Pancreas (tissue), 10 donors: Measurements from ENCODE around the gene FAM53B. TPM values are rescaled to one million over a fixed set of nuclear protein-coding genes. Genes with fewer than 3 reads are reported as not detected.

Experiments
- ATAC-seq, 4 donors: fragments of 200-7000 bp; cut with Tn5 transposase; one replicate each; pipeline versions ENCODE4 v1.8.0 to v1.9.1; 2020; ENCODE audit warnings: mild to moderate bottlenecking in 4 of 4, moderate library complexity in 4 of 4
- DNase-seq, 6 donors: peaks; one replicate each; pipeline ENCODE4 v3.0.0-alpha.2; 2020
- FAIRE-seq: peaks from 2 replicates; lab custom pipeline; 2012; peaks lifted over from hg19 to GRCh38; lab: Jason Lieb, UNC
- H3K27ac ChIP-seq, 4 donors: fragments of 200-600 bp; sonication (generic); 1 replicate in 3 of 4; 2 replicates in 1 of 4; pipeline versions ENCODE4 v1.5.0 to v1.8.0; 2020
- H3K27me3 ChIP-seq, 4 donors: fragments of 200-600 bp; one replicate each; pipeline ENCODE4 v1.8.0; 2021
- H3K36me3 ChIP-seq, 3 donors: fragments of 200-600 bp; sonication (generic) in 1 of 3; one replicate each; pipeline versions ENCODE4 v1.5.0 to v1.8.0; 2020 to 2021
- H3K4me1 ChIP-seq, 3 donors: fragments of 200-600 bp; one replicate each; pipeline ENCODE4 v1.8.0; 2021
- H3K4me3 ChIP-seq, 4 donors: fragments of 200-600 bp; sonication (generic) in 2 of 4; one replicate each; pipeline versions ENCODE4 v1.5.0 to v1.8.0; 2020 to 2021
- H3K9me3 ChIP-seq, 4 donors: fragments of 200-600 bp; one replicate each; pipeline ENCODE4 v1.8.0; 2021
- WGBS, 2 donors: extraction: QIAGEN DNeasy Blood & Tissue Kit; methylation state at CpG; one replicate each; pipeline ENCODE4 v1.1.7; 2013; 5-methylcytosine and 5-hydroxymethylcytosine counted together
- intact Hi-C, 3 donors: fragments of 100-400 bp; cut with DNase I; formaldehyde crosslinking; loops; one replicate each; pipeline versions ENCODE4 v1.11.1 to v1.14.2; 2022
- polyA plus RNA-seq, 2 donors: library from polyadenylated mRNA; stranded (reverse); fragments of 200-250 nt; gene quantifications; one replicate each; pipeline ENCODE4 v1.2.3, GENCODE V29; 2013
- total RNA-seq, 6 donors: library from RNA; stranded (reverse); fragmentation: NEBNext Ultra II Directional in 4 of 6; extraction: Animal tissue kit (Norgen Biotek cat#: 25700) in 4 of 6; gene quantifications; one replicate each; pipeline versions ENCODE4 v1.2.1 to v1.2.4, GENCODE V29; 2021 to 2023
- TF ChIP-seq, protein P1 (sequence below), 4 donors: fragments of 200-600 bp; sonication (generic) in 3 of 4; IDR thresholded peaks; one replicate each; pipeline versions ENCODE4 v1.5.0 to v1.8.0; 2021; ENCODE audit warnings: antibody characterized with exemption in 4 of 4
- donor health status: healthy with polysubstance abuse.
- donor health status: DM: no; HTN: no; CAD: no; lungs with moderate emphysema.
- donor health status: DM: no; HTN: no; CAD: no.
- donor health status: control.
- donor health status: control.
- donor health status: Bipolar disorder and iron deficiency.
- donor health status: DM: yes; HTN: yes; CAD: no.
- donor health status: DM: no; HTN: no; CAD: no.
- donor health status: DM: no; HTN: no; CAD: no.
- donor health status: DM: yes; HTN: yes; CAD: no.

The FAM53B gene
- total and polyA plus RNA-seq, 8 donors, result 5.3 to 16.4 (median 8.5) TPM

DNA sequence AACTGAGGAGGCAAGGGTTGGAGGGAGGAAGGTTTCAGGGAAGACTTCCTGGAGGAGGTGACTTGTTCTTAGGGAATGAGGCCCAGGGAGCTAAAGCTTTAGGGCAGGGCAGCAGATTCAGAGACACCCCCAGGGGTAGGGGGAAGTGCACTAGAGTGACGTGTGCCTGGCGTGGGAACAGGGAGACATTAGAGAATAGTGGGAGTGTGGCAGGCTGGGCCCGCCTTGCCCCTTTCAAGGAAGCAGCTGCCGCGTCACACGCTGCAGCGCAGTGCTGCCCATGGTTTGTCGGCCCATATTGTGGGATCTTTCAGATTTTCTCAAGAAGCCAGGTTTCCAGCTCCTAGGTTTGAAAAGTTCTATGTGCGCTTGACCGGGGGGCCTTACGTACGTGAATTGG lies 143.2 kb downstream of the FAM53B start:
- DNase-seq, result peak in 1 of 6 donors; percentile 5
- no peak for FAIRE-seq
- Histone ChIP-seq H3K9me3 (no peaks in the 10 kb centered on the region), H3K27ac (no peak overlapping the region), H3K27me3 (no peaks in the 10 kb centered on the region), H3K36me3 (no peaks in the 10 kb centered on the region), H3K4me1 (no peaks in the 10 kb centered on the region), H3K4me3 (no peak overlapping the region)
- TF ChIP-seq, protein P1, sequence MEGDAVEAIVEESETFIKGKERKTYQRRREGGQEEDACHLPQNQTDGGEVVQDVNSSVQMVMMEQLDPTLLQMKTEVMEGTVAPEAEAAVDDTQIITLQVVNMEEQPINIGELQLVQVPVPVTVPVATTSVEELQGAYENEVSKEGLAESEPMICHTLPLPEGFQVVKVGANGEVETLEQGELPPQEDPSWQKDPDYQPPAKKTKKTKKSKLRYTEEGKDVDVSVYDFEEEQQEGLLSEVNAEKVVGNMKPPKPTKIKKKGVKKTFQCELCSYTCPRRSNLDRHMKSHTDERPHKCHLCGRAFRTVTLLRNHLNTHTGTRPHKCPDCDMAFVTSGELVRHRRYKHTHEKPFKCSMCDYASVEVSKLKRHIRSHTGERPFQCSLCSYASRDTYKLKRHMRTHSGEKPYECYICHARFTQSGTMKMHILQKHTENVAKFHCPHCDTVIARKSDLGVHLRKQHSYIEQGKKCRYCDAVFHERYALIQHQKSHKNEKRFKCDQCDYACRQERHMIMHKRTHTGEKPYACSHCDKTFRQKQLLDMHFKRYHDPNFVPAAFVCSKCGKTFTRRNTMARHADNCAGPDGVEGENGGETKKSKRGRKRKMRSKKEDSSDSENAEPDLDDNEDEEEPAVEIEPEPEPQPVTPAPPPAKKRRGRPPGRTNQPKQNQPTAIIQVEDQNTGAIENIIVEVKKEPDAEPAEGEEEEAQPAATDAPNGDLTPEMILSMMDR (IDR thresholded peaks at IDR 0.05), result no peak
- no peak for ATAC-seq
- intact Hi-C loops, result no loop called here
- WGBS, 2 donors, result 91 to 95% methylated on average over 12 of the region's 12 CpGs

DNA sequence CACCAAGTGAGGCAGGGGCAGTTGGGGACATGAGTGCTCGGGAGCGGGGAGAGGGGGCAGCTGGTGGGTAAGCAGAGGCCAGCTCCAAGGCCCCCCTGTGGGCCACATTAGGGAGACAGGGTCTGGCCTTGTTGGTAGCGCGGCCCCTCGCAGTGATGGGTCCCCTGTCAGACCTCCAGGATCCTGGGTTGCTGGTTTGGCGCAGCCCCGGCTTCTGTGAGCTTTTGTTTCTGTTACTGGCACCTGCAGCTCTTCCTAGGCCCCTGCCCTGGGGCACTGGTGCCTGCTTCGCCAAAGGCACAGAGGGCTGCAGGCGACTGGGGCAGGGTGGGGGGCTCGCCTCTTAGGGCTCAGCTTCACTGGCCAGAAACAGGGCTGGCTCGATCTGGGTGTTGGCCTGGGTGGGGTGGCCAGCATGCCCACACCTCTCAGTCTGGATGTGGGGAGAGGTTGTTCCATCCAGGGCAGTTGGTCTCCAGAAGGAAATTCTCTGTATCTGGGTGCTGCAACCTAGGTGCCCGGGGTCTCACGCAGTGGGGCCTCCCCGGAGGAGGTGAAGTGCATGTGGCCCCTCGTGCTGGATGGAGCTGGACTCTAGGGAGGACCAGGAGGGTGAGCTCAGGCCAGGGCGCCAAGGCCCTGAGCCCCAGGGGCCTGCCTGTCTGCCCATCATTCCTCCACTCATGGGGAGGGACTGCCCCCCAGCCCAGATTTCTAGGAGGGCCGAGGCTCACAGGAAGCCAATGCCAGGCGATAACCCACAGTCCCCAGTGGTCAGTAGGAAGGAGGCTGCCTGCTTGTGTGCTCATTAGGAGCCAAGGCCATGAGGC lies 143.9 kb downstream of the FAM53B start:
- DNase-seq, result peak in 2 of 6 donors; percentile 9 to 58
- ATAC-seq, result no peak
- no peaks in the 10 kb centered on the region for H3K4me1 ChIP-seq

DNA sequence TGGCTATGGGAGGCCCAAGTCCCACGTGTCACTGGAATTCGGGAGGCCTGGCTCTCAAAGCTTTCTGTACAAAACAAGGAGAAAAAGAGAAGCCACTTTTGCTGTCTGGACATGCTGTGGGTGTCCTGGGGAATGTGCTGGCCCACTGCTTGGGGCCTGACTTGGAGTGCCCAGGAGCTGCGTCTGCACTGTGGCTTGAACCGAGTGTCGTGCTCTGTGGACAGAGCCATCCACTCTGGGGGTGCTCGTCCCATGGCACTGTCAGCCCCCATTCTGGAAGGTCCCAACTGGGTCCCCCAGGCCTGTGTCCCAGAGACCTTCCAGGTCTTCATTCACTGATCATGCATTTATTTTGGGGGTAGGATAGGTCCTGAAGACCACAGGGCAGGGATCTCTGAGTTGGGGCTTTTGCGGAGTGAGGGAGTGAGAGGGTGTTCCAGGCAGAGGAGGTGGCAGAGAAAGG lies 144.6 kb downstream of the FAM53B start:
- H3K36me3 ChIP-seq, result no peaks in the 10 kb centered on the region
- intact Hi-C loops, result no loop called here
- no peak overlapping the region for H3K27ac ChIP-seq
- no peaks in the 10 kb centered on the region for H3K27me3 ChIP-seq
- H3K9me3 ChIP-seq, result no peaks in the 10 kb centered on the region
- no peak overlapping the region for H3K4me3 ChIP-seq
- H3K4me1 ChIP-seq, result no peaks in the 10 kb centered on the region
- ATAC-seq (no peak), FAIRE-seq (no peak), DNase-seq (peak in 1 of 6 donors; percentile 39)
- TF ChIP-seq, protein P1 (IDR thresholded peaks at IDR 0.05), result no peak
- 92 to 95% methylated on average over 7 of the region's 7 CpGs for WGBS, 2 donors

More for the DNA sequence above, 143.9 kb downstream of the FAM53B start:
- Histone ChIP-seq H3K9me3 (no peaks in the 10 kb centered on the region), H3K4me3 (no peak overlapping the region), H3K27me3 (no peaks in the 10 kb centered on the region), H3K36me3 (no peaks in the 10 kb centered on the region), H3K27ac (no peak overlapping the region)
- WGBS, 2 donors, result 88% methylated on average over 18 of the region's 18 CpGs
- no peak for FAIRE-seq
- intact Hi-C loops, result no loop called here
- TF ChIP-seq, protein P1 (IDR thresholded peaks at IDR 0.05), result no peak

DNA sequence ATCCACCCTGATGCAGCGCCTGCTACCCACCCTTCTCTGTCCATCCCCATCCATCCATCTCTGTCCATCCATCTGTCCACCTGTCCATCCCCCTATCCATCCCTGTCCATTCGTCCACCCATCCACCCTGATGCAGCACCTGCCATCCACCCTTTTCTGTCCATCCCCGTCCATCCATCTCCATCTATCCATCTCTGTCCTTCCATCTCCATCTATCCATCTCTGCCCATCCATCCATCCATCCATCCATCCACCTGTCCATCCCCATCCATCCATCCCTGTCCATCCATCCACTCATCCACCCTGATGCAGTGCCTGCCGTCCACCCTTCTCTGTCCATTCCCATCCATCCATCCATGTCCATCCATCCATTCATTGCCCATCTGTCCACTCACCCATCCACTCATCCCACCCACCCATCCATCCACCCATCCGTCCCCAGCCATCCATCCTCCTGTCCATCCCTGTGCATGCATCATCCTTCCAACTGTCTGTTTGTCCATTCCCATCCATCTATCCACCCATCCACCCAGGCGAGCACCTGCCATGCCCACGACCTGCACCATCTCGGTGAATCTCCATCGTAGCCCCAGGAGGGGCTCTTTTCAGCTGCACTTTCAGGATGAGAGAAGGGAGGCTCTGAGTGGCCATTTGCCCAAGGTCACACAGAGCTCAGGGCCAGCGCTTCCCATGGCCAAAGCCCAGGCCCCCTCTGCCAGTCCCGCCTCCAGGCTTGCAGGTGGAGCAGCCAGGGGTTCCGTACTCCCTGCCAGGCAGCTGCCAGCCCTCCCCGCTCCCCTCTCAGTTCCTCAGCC lies 145.2 kb downstream of the FAM53B start:
- no peak overlapping the region for H3K4me3 ChIP-seq
- H3K36me3 ChIP-seq, result no peaks in the 10 kb centered on the region
- H3K9me3 ChIP-seq, result no peaks in the 10 kb centered on the region
- WGBS, 2 donors, result 88 to 95% methylated on average over 13 of the region's 13 CpGs
- TF ChIP-seq, protein P1 (IDR thresholded peaks at IDR 0.05), result no peak
- H3K27me3 ChIP-seq, result no peaks in the 10 kb centered on the region
- no peak overlapping the region for H3K27ac ChIP-seq
- ATAC-seq, result no peak
- intact Hi-C loops, result no loop called here
- no peaks in the 10 kb centered on the region for H3K4me1 ChIP-seq
- no peak for FAIRE-seq
- peak in 2 of 6 donors; percentile 13 to 22 for DNase-seq
